PC-3 (cell line): ENCODE data around the gene DKKL1. TPM values are rescaled to one million over a fixed set of nuclear protein-coding genes. Genes with fewer than 3 reads are reported as not detected.

Experiments used
- ATAC-seq: fragments of 200-7000 bp; cut with Tn5 transposase; 2 replicates; pipeline ENCODE4 v1.9.1; 2020; ENCODE audit warnings: mild to moderate bottlenecking, moderate library complexity
- BruUV-seq: library from RNA; stranded (reverse); fragments of 400-500 nt; replicated peaks from 2 replicates; lab custom pipeline; 2021; lab: Mats Ljungman, UMichigan
- CTCF ChIA-PET: fragments of 300-600 bp; sonication (Branson Sonifier 250); formaldehyde crosslinking; loops from one replicate; lab custom pipeline; 2022; ENCODE audit warnings: antibody characterized with exemption; lab: Charles Lee
- POLR2A ChIA-PET: fragments of 300-600 bp; sonication (Branson Sonifier 250); formaldehyde crosslinking; loops from one replicate; lab custom pipeline; 2022; ENCODE audit warnings: antibody characterized with exemption; ENCODE audit not compliant: unreplicated experiment; lab: Charles Lee
- DNase-seq: peaks from one replicate; pipeline ENCODE4 v3.0.0-alpha.2; 2015
- H2AFZ ChIP-seq: fragments of 300-600 bp; sonication (generic); 2 replicates; pipeline ENCODE4 v1.6.0; 2016; ENCODE audit warnings: antibody characterized with exemption, low read length
- H3F3A ChIP-seq: fragments of 300-600 bp; sonication (generic); one replicate; pipeline ENCODE4 v1.6.0; 2017; ENCODE audit warnings: antibody characterized with exemption, low read length, control low read depth, mild to moderate bottlenecking; ENCODE audit not compliant: unreplicated experiment
- H3K27ac ChIP-seq: fragments of 300-600 bp; sonication (generic); 2 replicates; pipeline ENCODE4 v1.5.1; 2016; ENCODE audit warnings: mild to moderate bottlenecking, low read length
- H3K27me3 ChIP-seq: fragments of 300-600 bp; sonication (generic); 2 replicates; pipeline ENCODE4 v1.6.1; 2016; ENCODE audit warnings: low read length, mixed read lengths
- H3K36me3 ChIP-seq: fragments of 300-600 bp; sonication (generic); 2 replicates; pipeline ENCODE4 v1.6.1; 2016; ENCODE audit warnings: low read depth, mixed run types, low read length, mixed read lengths
- H3K4me1 ChIP-seq: fragments of 300-600 bp; sonication (generic); 2 replicates; pipeline ENCODE4 v1.5.1; 2016; ENCODE audit warnings: low read length; ENCODE audit not compliant: insufficient read depth
- H3K4me2 ChIP-seq: fragments of 300-600 bp; sonication (generic); 2 replicates; pipeline ENCODE4 v1.6.0; 2016; ENCODE audit warnings: low read length
- H3K4me3 ChIP-seq: fragments of 300-600 bp; sonication (generic); 2 replicates; pipeline ENCODE4 v1.5.1; 2016; ENCODE audit warnings: mild to moderate bottlenecking, low read length, mixed read lengths
- H3K79me2 ChIP-seq: fragments of 300-600 bp; sonication (generic); 2 replicates; pipeline ENCODE4 v1.6.1; 2017; ENCODE audit warnings: low read length, mixed read lengths
- H3K9ac ChIP-seq: fragments of 300-600 bp; sonication (generic); 2 replicates; pipeline ENCODE4 v1.6.0; 2016; ENCODE audit warnings: mild to moderate bottlenecking, low read length
- H3K9me2 ChIP-seq: fragments of 300-600 bp; sonication (generic); replicated peaks from 2 replicates; pipeline ENCODE4 v1.6.1; 2016; ENCODE audit warnings: mixed run types, low read length, mixed read lengths
- H3K9me3 ChIP-seq: fragments of 300-600 bp; sonication (generic); 2 replicates; pipeline ENCODE4 v1.6.1; 2016; ENCODE audit warnings: low read length, mixed read lengths
- H4K20me1 ChIP-seq: fragments of 300-600 bp; sonication (generic); 2 replicates; pipeline ENCODE4 v1.6.1; 2016; ENCODE audit warnings: low read length, mixed read lengths
- CTCF ChIP-seq: fragments of 300-600 bp; sonication (generic); conservative IDR thresholded peaks from 2 replicates; pipeline ENCODE4 v1.5.1; 2017; ENCODE audit warnings: antibody characterized with exemption, low read depth, mild to moderate bottlenecking, low read length
- EZH2 ChIP-seq: fragments of 300-600 bp; sonication (generic); IDR thresholded peaks from one replicate; pipeline ENCODE4 v1.6.1; 2017; ENCODE audit warnings: antibody characterized with exemption, mild to moderate bottlenecking, low read length; ENCODE audit not compliant: unreplicated experiment
- EZH2phosphoT487 ChIP-seq: fragments of 300-600 bp; sonication (generic); IDR thresholded peaks from 2 replicates; pipeline ENCODE4 v1.6.1; 2018; ENCODE audit warnings: mild to moderate bottlenecking, antibody characterized with exemption, low read length, borderline replicate concordance
- intact Hi-C: fragments of 100-400 bp; cut with micrococcal nuclease; formaldehyde crosslinking; loops from 2 replicates; pipeline ENCODE4 v1.9.0; 2023
- total RNA-seq: library from RNA; depleted of rRNA; stranded (reverse); fragments of >200 nt; gene quantifications from 2 replicates; pipeline ENCODE4 v1.2.3, GENCODE V29; 2014

Gene DKKL1
- total RNA-seq, 1 experiment from 2014 or later = 2.4 TPM

DNA sequence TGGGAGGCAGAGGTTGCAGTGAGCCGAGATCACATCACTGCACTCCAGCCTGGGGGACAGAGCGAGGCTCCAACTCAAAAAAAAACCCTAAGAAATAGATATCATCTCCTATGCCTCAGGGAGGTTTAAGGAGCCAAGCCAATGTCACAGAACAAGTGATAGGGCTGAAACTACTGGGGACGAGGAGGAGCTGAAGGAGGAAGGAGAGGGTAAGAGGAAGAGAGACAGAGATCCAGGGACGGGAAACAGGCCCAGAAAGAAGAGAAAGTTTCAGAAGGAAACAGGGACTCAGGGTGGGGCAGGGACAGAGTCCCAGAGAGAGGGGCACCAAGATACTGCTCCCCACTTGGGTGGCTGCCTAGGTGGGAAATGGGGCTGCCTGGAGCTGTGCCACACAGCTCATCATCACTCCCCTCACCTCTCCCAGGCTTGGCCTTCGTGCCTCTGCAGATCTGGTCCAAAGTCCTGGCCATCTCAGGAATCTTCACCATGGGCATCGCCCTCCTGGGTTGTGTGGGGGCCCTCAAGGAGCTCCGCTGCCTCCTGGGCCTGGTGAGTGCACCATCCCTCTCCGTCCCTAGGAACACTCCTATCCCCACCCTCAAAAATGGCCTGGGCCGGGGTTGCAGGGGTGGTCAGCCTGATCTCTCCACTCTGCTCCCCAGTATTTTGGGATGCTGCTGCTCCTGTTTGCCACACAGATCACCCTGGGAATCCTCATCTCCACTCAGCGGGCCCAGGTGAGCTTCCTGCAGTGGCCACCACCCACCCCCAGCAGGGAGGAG, 27.0 kb upstream of the DKKL1 start:
- H3K9ac ChIP-seq = no peak overlapping the region
- H3K36me3 ChIP-seq = peaks cover 8% of the 10 kb centered on the region; the same call in 1 of the 2 replicates
- no peaks in the 10 kb centered on the region for H3K79me2 ChIP-seq
- BruUV-seq = no TSS peak
- H3K4me2 ChIP-seq = no peak overlapping the region
- no peaks in the 10 kb centered on the region for H3K27me3 ChIP-seq
- no peak overlapping the region for H3K4me3 ChIP-seq
- no peak overlapping the region for H2AFZ ChIP-seq
- DNase-seq (no peak), ATAC-seq (no peak)
- no peaks in the 10 kb centered on the region for H3F3A ChIP-seq
- H3K9me2 ChIP-seq = no peaks in the 10 kb centered on the region
- TF ChIP-seq EZH2phosphoT487 (no peak), EZH2 (no peak), CTCF (no peak)
- intact Hi-C loops = no loop called here
- H3K4me1 ChIP-seq = peaks cover 14% of the 10 kb centered on the region
- ChIA-PET POLR2A (no interaction called here), CTCF (no interaction called here)
- no peak overlapping the region for H3K27ac ChIP-seq
- H3K9me3 ChIP-seq = no peaks in the 10 kb centered on the region
- no peaks in the 10 kb centered on the region for H4K20me1 ChIP-seq

DNA sequence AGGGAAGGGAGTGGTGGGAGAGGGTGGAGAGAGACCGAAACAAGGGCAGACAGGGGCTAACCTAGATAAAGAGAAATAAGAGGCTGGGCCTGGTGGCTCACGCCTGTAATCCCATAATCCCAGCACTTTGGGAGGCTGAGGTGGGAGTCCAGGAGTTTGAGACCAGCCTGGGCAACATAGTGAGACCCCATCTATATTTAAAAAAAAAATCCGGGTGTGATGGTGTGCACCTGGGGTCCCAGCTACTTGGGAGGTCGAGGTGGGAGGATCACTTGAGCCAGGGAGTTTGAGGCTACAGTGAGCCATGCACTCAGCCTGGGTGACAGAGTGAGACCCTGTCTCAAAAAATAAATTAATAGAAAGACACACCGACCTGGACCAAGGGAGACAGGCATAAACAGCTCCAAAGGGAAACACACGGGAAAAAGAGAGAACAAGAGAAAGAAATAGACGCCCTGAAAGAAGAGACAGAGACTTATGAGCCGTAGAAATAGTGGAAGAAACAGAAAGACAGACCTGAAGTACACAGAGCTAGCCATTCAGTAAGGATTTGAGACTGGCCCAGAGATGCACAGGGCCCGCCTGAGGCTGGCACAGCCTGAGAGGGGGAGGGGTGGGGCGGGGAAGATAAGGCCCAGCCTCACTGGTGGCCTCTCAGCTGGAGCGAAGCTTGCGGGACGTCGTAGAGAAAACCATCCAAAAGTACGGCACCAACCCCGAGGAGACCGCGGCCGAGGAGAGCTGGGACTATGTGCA, 26.2 kb upstream of the DKKL1 start:
- peaks cover 11% of the 10 kb centered on the region; the same call in 1 of the 2 replicates for H3K36me3 ChIP-seq

More for the DNA sequence above, 26.2 kb upstream of the DKKL1 start:
- no peak overlapping the region for H2AFZ ChIP-seq
- no peak overlapping the region for H3K27ac ChIP-seq
- ChIA-PET POLR2A (no interaction called here), CTCF (no interaction called here)
- H3K79me2 ChIP-seq = no peaks in the 10 kb centered on the region
- H3K9me2 ChIP-seq = no peaks in the 10 kb centered on the region
- no peaks in the 10 kb centered on the region for H3F3A ChIP-seq
- DNase-seq (no peak), ATAC-seq (no peak)
- no peak for TF ChIP-seq CTCF
- no peak for TF ChIP-seq EZH2phosphoT487
- no peak for TF ChIP-seq EZH2
- no peaks in the 10 kb centered on the region for H4K20me1 ChIP-seq
- no peaks in the 10 kb centered on the region for H3K9me3 ChIP-seq
- intact Hi-C loops = no loop called here
- H3K27me3 ChIP-seq = no peaks in the 10 kb centered on the region
- H3K4me2 ChIP-seq = no peak overlapping the region
- no TSS peak for BruUV-seq
- no peak overlapping the region for H3K4me3 ChIP-seq
- H3K9ac ChIP-seq = no peak overlapping the region
- peaks cover 14% of the 10 kb centered on the region for H3K4me1 ChIP-seq
